ENCODE results near the gene PAXIP1.

PAXIP1 gene

GRCh38 chr7:154917808-154918160, 85.1 kb downstream of the PAXIP1 start:
- peaks cover 9% of the 10 kb centered on the region for H3K27me3 Mint-ChIP-seq (ENCODE audit: low read depth)
- no peak overlapping the region for H3K4me3 Mint-ChIP-seq
- peaks cover 4% of the 10 kb centered on the region for H3K4me1 Mint-ChIP-seq (ENCODE audit: low read depth)
- H3K9me3 Mint-ChIP-seq, result no peaks in the 10 kb centered on the region
- H3K36me3 Mint-ChIP-seq (ENCODE audit: low read depth), result no peaks in the 10 kb centered on the region
- H3K27ac Mint-ChIP-seq, result no peak overlapping the region
- no peak for DNase-seq (ENCODE audit: low spot score)

GRCh38 chr7:154916856-154917807, 85.8 kb downstream of the PAXIP1 start:
- Mint-ChIP-seq H3K9me3 (no peaks in the 10 kb centered on the region), H3K4me3 (no peak overlapping the region), H3K36me3 (ENCODE audit: low read depth) (no peaks in the 10 kb centered on the region), H3K27ac (no peak overlapping the region), H3K27me3 (ENCODE audit: low read depth) (peaks cover 9% of the 10 kb centered on the region), H3K4me1 (ENCODE audit: low read depth) (peaks cover 4% of the 10 kb centered on the region)
- DNase-seq (ENCODE audit: low spot score), result no peak

GRCh38 chr7:154916381-154916780, 86.5 kb downstream of the PAXIP1 start:
- Mint-ChIP-seq H3K27me3 (ENCODE audit: low read depth) (peaks cover 9% of the 10 kb centered on the region), H3K27ac (no peak overlapping the region), H3K9me3 (no peaks in the 10 kb centered on the region), H3K4me1 (ENCODE audit: low read depth) (peaks cover 4% of the 10 kb centered on the region), H3K36me3 (ENCODE audit: low read depth) (no peaks in the 10 kb centered on the region), H3K4me3 (no peak overlapping the region)
- no peak for DNase-seq (ENCODE audit: low spot score)

GRCh38 chr7:154915600-154915999, 87.3 kb downstream of the PAXIP1 start:
- Mint-ChIP-seq H3K9me3 (no peaks in the 10 kb centered on the region), H3K27ac (no peak overlapping the region), H3K36me3 (ENCODE audit: low read depth) (no peaks in the 10 kb centered on the region), H3K4me1 (ENCODE audit: low read depth) (peaks cover 4% of the 10 kb centered on the region), H3K4me3 (no peak overlapping the region), H3K27me3 (ENCODE audit: low read depth) (peaks cover 9% of the 10 kb centered on the region)
- DNase-seq (ENCODE audit: low spot score), result no peak

GRCh38 chr7:154914996-154915380, 87.9 kb downstream of the PAXIP1 start:
- H3K27ac Mint-ChIP-seq, result no peak overlapping the region
- H3K4me1 Mint-ChIP-seq (ENCODE audit: low read depth), result peaks cover 4% of the 10 kb centered on the region
- H3K4me3 Mint-ChIP-seq, result no peak overlapping the region
- H3K27me3 Mint-ChIP-seq (ENCODE audit: low read depth), result peaks cover 9% of the 10 kb centered on the region
- no peaks in the 10 kb centered on the region for H3K9me3 Mint-ChIP-seq
- no peaks in the 10 kb centered on the region for H3K36me3 Mint-ChIP-seq (ENCODE audit: low read depth)
- no peak for DNase-seq (ENCODE audit: low spot score)

- Mint-ChIP-seq H3K27me3 (ENCODE audit: low read depth) (peaks cover 9% of the 10 kb centered on the region), H3K27ac (no peak overlapping the region), H3K4me3 (no peak overlapping the region), H3K9me3 (no peaks in the 10 kb centered on the region), H3K36me3 (ENCODE audit: low read depth) (no peaks in the 10 kb centered on the region), H3K4me1 (ENCODE audit: low read depth) (peaks cover 4% of the 10 kb centered on the region)
- DNase-seq (ENCODE audit: low spot score), result no peak
Observed at GRCh38 chr7:154914308-154914995, 88.5 kb downstream of the PAXIP1 start.

- Mint-ChIP-seq H3K9me3 (no peaks in the 10 kb centered on the region), H3K4me1 (ENCODE audit: low read depth) (peaks cover 4% of the 10 kb centered on the region), H3K36me3 (ENCODE audit: low read depth) (no peaks in the 10 kb centered on the region), H3K4me3 (peak overlapping the region; percentile 72), H3K27ac (no peak overlapping the region), H3K27me3 (ENCODE audit: low read depth) (peaks cover 9% of the 10 kb centered on the region)
- peak; percentile 71 for DNase-seq (ENCODE audit: low spot score)
Observed at GRCh38 chr7:154913638-154914307, 89.2 kb downstream of the PAXIP1 start.

GRCh38 chr7:154912871-154913637, 89.9 kb downstream of the PAXIP1 start:
- Mint-ChIP-seq H3K36me3 (ENCODE audit: low read depth) (no peaks in the 10 kb centered on the region), H3K27me3 (ENCODE audit: low read depth) (peaks cover 9% of the 10 kb centered on the region), H3K4me3 (no peak overlapping the region), H3K27ac (no peak overlapping the region), H3K9me3 (no peaks in the 10 kb centered on the region), H3K4me1 (ENCODE audit: low read depth) (peaks cover 4% of the 10 kb centered on the region)
- DNase-seq (ENCODE audit: low spot score), result no peak

- Mint-ChIP-seq H3K4me1 (ENCODE audit: low read depth) (peaks cover 4% of the 10 kb centered on the region), H3K27me3 (ENCODE audit: low read depth) (peaks cover 9% of the 10 kb centered on the region), H3K27ac (no peak overlapping the region), H3K9me3 (no peaks in the 10 kb centered on the region), H3K36me3 (ENCODE audit: low read depth) (no peaks in the 10 kb centered on the region), H3K4me3 (no peak overlapping the region)
- no peak for DNase-seq (ENCODE audit: low spot score)
Observed at GRCh38 chr7:154911862-154912455, 91.0 kb downstream of the PAXIP1 start.

- Mint-ChIP-seq H3K27me3 (ENCODE audit: low read depth) (peaks cover 9% of the 10 kb centered on the region), H3K27ac (no peak overlapping the region), H3K4me1 (ENCODE audit: low read depth) (peaks cover 4% of the 10 kb centered on the region), H3K36me3 (ENCODE audit: low read depth) (no peaks in the 10 kb centered on the region), H3K9me3 (no peaks in the 10 kb centered on the region), H3K4me3 (no peak overlapping the region)
- DNase-seq (ENCODE audit: low spot score), result no peak
Observed at GRCh38 chr7:154911411-154911810, 91.5 kb downstream of the PAXIP1 start.

GRCh38 chr7:154910977-154911376, 91.9 kb downstream of the PAXIP1 start:
- Mint-ChIP-seq H3K9me3 (no peaks in the 10 kb centered on the region), H3K4me3 (no peak overlapping the region), H3K4me1 (ENCODE audit: low read depth) (peaks cover 4% of the 10 kb centered on the region), H3K36me3 (ENCODE audit: low read depth) (no peaks in the 10 kb centered on the region), H3K27me3 (ENCODE audit: low read depth) (peaks cover 9% of the 10 kb centered on the region), H3K27ac (no peak overlapping the region)
- no peak for DNase-seq (ENCODE audit: low spot score)

GRCh38 chr7:154910125-154910524, 92.8 kb downstream of the PAXIP1 start:
- no peak overlapping the region for H3K27ac Mint-ChIP-seq
- no peaks in the 10 kb centered on the region for H3K36me3 Mint-ChIP-seq (ENCODE audit: low read depth)
- H3K9me3 Mint-ChIP-seq, result no peaks in the 10 kb centered on the region
- no peak for DNase-seq (ENCODE audit: low spot score)
- peaks cover 5% of the 10 kb centered on the region for H3K27me3 Mint-ChIP-seq (ENCODE audit: low read depth)
- H3K4me3 Mint-ChIP-seq, result no peak overlapping the region
- peaks cover 4% of the 10 kb centered on the region for H3K4me1 Mint-ChIP-seq (ENCODE audit: low read depth)

All from T-helper 2 cell treated with Interferon-gamma antibody and Interleukin-4, amounts not matched to agents 5 μg/mL and 100 μg/mL, for 36 hours (primary cell).